Measurements from ENCODE around the gene NOTCH3. TPM values are rescaled to one million over a fixed set of nuclear protein-coding genes. Genes with fewer than 3 reads are reported as not detected.
A peak's percentile ranks its signal among the peaks of the same experiment; 100 is the strongest.

The NOTCH3 gene
- total RNA-seq (10 to 100 TPM; 11.4 to 16.8 TPM), polyA plus RNA-seq (ENCODE audit: insufficient read depth, low read depth, low replicate concordance) (16.1 TPM)
- long read RNA-seq, donor 1, full-length matches to known transcripts, result 3 of 23 reads
- long read RNA-seq, donor 1, partial matches to known transcripts, result 20 of 23 reads
- long read RNA-seq, donor 1, other reads (novel, unspliced or antisense), result 0 of 23 reads
- long read RNA-seq, donor 2, result 0 reads

DNA sequence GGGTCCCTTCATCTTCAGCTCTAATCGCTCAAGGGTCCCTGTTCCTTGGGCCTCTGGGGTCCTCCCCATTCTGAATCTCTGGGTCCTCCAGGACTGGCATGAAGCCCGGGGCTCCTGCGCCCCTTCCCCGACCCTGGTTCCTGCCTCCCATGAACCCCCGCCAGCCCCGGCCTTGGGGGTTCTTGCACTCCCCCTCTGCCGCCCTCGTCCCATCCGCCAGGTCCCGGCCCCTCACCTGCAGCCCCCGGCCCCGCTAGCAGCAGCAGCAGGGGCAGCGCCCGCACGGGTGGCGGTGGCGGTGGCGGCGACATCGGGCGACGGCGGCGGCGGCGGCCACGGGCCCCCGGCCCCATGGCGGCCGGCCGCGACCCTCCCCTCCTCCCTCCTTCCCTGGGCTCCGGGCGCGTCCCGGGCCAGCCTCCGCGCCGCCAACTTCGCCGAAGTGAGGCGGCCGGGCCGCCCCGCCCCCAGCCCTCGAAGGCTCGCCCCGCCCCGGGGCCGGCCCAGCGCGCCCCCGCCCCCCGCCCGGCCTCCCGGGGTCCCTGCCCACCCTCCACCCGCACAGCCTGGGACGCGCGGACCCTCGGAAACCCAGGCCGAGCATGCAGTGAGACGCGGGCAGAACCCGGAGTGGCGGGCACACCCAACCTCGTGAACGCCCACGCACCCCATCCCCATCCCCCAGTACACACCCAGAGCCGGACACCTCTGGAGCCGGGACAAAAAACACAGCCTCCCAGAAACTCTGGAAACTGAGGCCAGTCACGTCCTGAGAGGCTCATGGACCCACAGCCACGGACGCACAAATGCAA lies at the start of gene NOTCH3:
Gene NOTCH3, minus strand, starts transcription at position 443 of the 812 bp plus-strand sequence. Its CDS starts 90 bp downstream, at position 353.
- H3K9me3 ChIP-seq, result no peaks in the 10 kb centered on the region
- no peak for TF ChIP-seq POLR2A (IDR thresholded peaks at IDR 0.05)
- TF ChIP-seq, protein P1, sequence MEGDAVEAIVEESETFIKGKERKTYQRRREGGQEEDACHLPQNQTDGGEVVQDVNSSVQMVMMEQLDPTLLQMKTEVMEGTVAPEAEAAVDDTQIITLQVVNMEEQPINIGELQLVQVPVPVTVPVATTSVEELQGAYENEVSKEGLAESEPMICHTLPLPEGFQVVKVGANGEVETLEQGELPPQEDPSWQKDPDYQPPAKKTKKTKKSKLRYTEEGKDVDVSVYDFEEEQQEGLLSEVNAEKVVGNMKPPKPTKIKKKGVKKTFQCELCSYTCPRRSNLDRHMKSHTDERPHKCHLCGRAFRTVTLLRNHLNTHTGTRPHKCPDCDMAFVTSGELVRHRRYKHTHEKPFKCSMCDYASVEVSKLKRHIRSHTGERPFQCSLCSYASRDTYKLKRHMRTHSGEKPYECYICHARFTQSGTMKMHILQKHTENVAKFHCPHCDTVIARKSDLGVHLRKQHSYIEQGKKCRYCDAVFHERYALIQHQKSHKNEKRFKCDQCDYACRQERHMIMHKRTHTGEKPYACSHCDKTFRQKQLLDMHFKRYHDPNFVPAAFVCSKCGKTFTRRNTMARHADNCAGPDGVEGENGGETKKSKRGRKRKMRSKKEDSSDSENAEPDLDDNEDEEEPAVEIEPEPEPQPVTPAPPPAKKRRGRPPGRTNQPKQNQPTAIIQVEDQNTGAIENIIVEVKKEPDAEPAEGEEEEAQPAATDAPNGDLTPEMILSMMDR (IDR thresholded peaks at IDR 0.05), result no peak
- peak within 1 kb of the TSS; percentile 58 to 61 for H3K4me3 ChIP-seq
- 4 to 9% methylated on average over 9 to 30 of the region's 74 CpGs for WGBS, 2 donors
- H3K27ac ChIP-seq, result peak within 1 kb of the TSS; percentile 54 to 59
- peaks cover 4% of the 10 kb centered on the region for H3K4me1 ChIP-seq
- intact Hi-C loops (cut with DNase I; ENCODE audit: low total_unique reads), result no loop called here
- no peaks in the 10 kb centered on the region for H3K36me3 ChIP-seq (ENCODE audit: low read depth, missing control alignments)
- DNase-seq, result no peak
- H3K27me3 ChIP-seq, result no peaks in the 10 kb centered on the region

DNA sequence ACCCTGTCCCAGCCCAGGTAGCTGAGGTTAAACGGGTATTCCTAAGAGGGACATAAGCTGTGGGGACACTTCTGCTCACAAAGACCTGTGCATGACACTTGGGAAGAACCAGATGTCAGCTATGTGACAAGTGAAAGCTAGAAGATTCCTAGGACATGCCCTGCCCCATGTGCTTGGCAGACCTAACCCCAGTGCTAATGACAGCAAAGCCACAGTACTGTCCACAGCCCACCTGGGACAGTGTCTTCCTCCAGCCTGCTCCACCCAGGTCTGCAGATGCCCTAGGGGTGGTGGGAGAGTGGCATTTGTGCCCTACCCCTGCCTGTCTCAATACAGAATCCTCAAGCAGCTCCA lies 49.8 kb upstream of the NOTCH3 start:
- H3K36me3 ChIP-seq (ENCODE audit: low read depth, missing control alignments), result no peaks in the 10 kb centered on the region
- intact Hi-C loops (cut with DNase I; ENCODE audit: low total_unique reads), result loop anchor here (10.0 kb wide), 1 partner anchor 124 kb away; the partner anchor contains the start of gene AKAP8

DNA sequence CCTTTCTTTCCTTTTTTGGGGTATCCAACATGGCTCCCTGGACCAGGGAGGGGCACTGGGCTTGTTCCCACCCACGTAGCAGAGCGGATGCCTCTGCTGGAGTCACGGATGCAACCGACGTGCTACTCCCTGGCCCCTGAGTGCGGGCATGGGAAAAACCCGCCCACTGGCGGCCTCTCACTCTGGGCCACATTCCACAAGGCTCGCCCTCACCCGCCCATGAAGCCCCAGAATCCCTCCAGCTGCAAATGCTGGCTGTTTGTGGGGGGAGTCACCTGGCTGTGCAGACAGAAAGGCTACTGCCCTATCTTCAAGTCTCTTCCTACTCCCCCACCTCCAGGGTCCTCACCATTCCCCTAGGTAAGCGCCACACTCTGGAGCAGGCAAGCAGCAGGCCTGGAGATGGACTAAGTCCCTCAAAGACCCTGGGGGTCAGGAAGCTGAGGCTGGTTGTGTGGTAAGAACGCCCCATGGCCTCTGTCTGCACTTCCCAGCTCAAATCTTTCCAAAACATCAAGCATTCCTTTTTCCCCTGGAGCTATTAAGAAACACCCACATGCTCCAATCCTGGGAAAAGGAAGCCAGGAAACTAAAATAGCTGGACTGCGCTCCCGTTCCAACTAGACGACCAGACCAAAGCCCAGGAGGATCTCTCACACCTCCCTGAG lies 49.3 kb upstream of the NOTCH3 start:
- TF ChIP-seq, protein P1 (IDR thresholded peaks at IDR 0.05), result no peak
- no peak for TF ChIP-seq POLR2A (IDR thresholded peaks at IDR 0.05)
- peak overlapping the region; percentile 64 to 82 for H3K27ac ChIP-seq
- peak; percentile 61 for DNase-seq
- peaks cover 82% of the 10 kb centered on the region for H3K4me1 ChIP-seq
- H3K9me3 ChIP-seq, result no peaks in the 10 kb centered on the region
- intact Hi-C loops (cut with DNase I; ENCODE audit: low total_unique reads), result loop anchor here (10.0 kb wide), 1 partner anchor 125 kb away; the partner anchor contains the start of gene AKAP8
- no peaks in the 10 kb centered on the region for H3K36me3 ChIP-seq (ENCODE audit: low read depth, missing control alignments)
- H3K4me3 ChIP-seq, result no peak overlapping the region
- WGBS, 2 donors, result 21 to 51% methylated on average over 10 to 13 of the region's 15 CpGs
- H3K27me3 ChIP-seq, result no peaks in the 10 kb centered on the region

More for the DNA sequence above, 49.8 kb upstream of the NOTCH3 start:
- no peak for TF ChIP-seq POLR2A (IDR thresholded peaks at IDR 0.05)
- TF ChIP-seq, protein P1 (IDR thresholded peaks at IDR 0.05), result no peak
- Histone ChIP-seq H3K4me3 (no peak overlapping the region), H3K27ac (peak overlapping the region; percentile 64 to 82), H3K9me3 (no peaks in the 10 kb centered on the region), H3K4me1 (peaks cover 82% of the 10 kb centered on the region), H3K27me3 (no peaks in the 10 kb centered on the region)
- no peak for DNase-seq
- 33 to 63% methylated on average over 1 of the region's 1 CpG for WGBS, 2 donors

DNA sequence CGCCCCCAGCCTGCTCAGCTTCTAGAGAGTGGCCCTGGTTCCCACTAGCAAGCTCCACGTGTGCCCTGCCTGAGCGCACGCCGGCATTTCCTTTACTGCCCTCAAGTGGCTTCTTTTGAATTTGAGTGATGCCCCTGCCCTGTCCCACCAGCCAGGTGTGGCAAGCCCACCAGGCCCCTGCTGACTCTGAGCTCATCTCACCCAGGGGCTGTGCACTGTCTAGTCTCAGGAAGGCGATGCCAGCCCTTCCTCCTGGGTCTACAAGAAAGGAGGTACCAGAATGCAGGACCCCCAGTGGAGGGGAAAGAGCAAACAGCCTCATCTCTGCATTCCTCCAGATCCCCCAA lies 48.7 kb upstream of the NOTCH3 start:
- Histone ChIP-seq H3K9me3 (no peaks in the 10 kb centered on the region), H3K36me3 (ENCODE audit: low read depth, missing control alignments) (peaks cover 3% of the 10 kb centered on the region), H3K27me3 (no peaks in the 10 kb centered on the region), H3K4me1 (peaks cover 82% of the 10 kb centered on the region), H3K4me3 (no peak overlapping the region), H3K27ac (peak overlapping the region; percentile 64 to 82)
- no peak for DNase-seq
- TF ChIP-seq, protein P1 (IDR thresholded peaks at IDR 0.05), result no peak
- TF ChIP-seq POLR2A (IDR thresholded peaks at IDR 0.05), result no peak
- intact Hi-C loops (cut with DNase I; ENCODE audit: low total_unique reads), result no loop called here
- 66 to 71% methylated on average over 6 of the region's 6 CpGs for WGBS, 2 donors
